Stimulated activated effector memory CD8-positive, alpha-beta T cell treated with anti-CD3 and anti-CD28 coated beads, Interleukin-12 subunit alpha, Interleukin-12 subunit beta, amount 100 ng/mL, for 72 hours (primary cell): ENCODE results near the gene PPFIA1.
A peak's percentile ranks its signal among the peaks of the same experiment; 100 is the strongest.

Experiments used
- ATAC-seq: fragments of 150-1000 bp; cut with Tn5 transposase; 2 replicates; pipeline ENCODE4 v1.10.0; 2021
- DNase-seq, 2 donors: peaks; one replicate each; pipeline ENCODE4 v3.0.0; 2021 to 2022; ENCODE audit warnings: low spot score in 2 of 2
- H3K27ac Mint-ChIP-seq: one replicate; pipeline ENCODE4 v1.8.0; 2022; ENCODE audit warnings: mild to moderate bottlenecking, mixed read lengths
- H3K36me3 Mint-ChIP-seq: one replicate; pipeline ENCODE4 v1.8.0; 2022; ENCODE audit warnings: mild to moderate bottlenecking, mixed read lengths
- H3K4me1 Mint-ChIP-seq: one replicate; pipeline ENCODE4 v1.8.0; 2022; ENCODE audit warnings: mixed read lengths
- H3K4me3 Mint-ChIP-seq: one replicate; pipeline ENCODE4 v1.8.0; 2022; ENCODE audit warnings: mild to moderate bottlenecking, mixed read lengths
- H3K9me3 Mint-ChIP-seq: one replicate; pipeline ENCODE4 v1.8.0; 2022; ENCODE audit warnings: mixed read lengths

PPFIA1 gene

DNA sequence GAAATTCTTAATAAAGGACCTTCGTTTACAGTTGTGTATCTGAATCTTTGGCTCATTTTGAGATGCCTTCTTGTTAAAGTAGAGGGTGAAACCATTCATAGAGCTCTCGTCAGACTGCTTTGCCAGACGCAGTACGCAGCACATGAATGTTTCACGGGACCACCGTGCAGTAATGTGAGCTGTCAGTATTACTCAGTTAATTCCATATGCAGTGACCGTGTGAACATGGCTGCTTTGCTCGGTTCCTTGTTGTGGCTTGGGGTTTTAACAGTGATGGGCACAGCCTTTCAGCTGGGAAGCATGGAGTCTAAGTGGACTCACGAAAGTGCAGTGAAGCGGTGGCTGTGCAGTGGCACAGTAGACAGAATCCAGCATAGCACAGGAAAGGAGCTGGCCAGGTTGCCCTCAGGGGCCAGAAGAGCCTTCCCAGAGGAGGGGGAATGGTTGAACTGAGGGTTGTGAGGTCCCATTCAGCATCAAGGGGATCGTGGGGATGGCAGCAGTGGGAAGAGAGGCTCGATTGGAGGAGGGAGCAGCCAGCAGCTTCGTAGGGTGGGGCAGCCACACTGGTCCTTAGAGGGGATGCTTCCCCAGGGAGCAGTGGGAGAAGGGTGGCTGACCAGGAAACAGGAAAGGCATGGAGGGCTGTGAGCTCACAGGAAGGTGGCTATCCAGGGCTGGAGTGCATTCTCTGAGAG, 31.4 kb downstream of the PPFIA1 start:
- peaks cover 27% of the 10 kb centered on the region for H3K4me1 Mint-ChIP-seq
- DNase-seq (no peak), ATAC-seq (no peak)
- H3K9me3 Mint-ChIP-seq, result no peaks in the 10 kb centered on the region
- H3K27ac Mint-ChIP-seq, result peak overlapping the region; percentile 72
- peaks cover 32% of the 10 kb centered on the region for H3K36me3 Mint-ChIP-seq
- no peak overlapping the region for H3K4me3 Mint-ChIP-seq

DNA sequence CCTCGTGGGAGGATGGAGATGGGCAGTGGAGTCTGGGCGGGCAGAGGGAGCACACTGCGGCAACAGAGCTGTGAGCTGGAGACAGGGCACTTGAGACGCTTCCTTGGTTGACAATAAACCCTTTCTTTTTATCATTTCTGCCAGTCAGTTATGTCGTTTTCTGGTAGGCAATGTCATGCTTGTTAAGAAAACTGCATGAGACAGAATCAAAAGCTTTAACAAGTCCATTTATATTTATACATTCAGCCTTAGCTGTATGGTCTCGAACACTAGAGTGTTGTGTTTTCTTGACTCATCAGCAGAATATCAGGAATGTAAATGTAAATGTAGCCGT, 31.9 kb downstream of the PPFIA1 start:
- peaks cover 32% of the 10 kb centered on the region for H3K36me3 Mint-ChIP-seq
- no peak overlapping the region for H3K4me3 Mint-ChIP-seq
- peak overlapping the region; percentile 72 for H3K27ac Mint-ChIP-seq
- H3K4me1 Mint-ChIP-seq, result peaks cover 26% of the 10 kb centered on the region
- no peaks in the 10 kb centered on the region for H3K9me3 Mint-ChIP-seq
- DNase-seq, result no peak
- no peak for ATAC-seq

DNA sequence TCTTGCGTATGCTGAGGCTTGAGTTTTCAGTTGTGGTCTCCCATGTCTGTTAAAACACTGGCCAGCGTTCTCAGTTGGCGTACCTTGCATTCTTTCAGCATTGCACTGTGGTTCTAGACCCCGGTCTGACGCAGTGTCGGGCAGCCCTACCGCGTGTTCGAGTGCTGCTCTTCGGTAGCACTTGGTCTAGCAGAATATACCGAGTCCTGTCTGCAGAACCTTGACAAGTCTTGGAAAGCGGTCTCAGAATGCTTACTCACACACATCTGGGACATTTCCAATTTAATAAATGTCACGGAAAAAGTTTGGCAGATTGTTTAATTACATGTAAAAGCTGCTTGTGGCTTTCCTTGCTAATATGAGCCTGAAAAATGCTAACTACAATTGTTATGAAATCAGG, 32.6 kb downstream of the PPFIA1 start:
- peaks cover 31% of the 10 kb centered on the region for H3K36me3 Mint-ChIP-seq
- ATAC-seq, result no peak
- no peak for DNase-seq
- H3K9me3 Mint-ChIP-seq, result no peaks in the 10 kb centered on the region
- H3K4me1 Mint-ChIP-seq, result peaks cover 19% of the 10 kb centered on the region
- H3K4me3 Mint-ChIP-seq, result no peak overlapping the region
- H3K27ac Mint-ChIP-seq, result no peak overlapping the region

DNA sequence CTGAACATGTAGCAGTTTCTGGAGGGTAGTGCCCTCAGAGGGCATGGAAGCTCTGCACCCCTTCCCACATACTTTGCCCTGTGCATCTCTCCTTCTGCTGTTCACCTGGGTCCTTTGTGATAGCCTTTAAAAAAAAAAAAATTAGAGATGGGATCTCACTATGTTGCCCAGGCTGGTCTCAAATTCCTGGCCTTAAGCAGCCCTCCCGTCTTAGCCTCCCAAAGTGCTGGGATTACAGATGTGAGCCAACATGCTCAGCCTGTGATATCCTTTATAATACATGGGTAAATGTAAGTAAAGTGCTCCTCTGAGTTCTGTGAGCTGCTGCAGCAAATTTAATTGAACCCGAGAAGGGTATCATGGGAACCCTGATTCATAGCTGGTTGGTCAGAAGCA, 33.7 kb downstream of the PPFIA1 start:
- no peak overlapping the region for H3K4me3 Mint-ChIP-seq
- no peaks in the 10 kb centered on the region for H3K9me3 Mint-ChIP-seq
- H3K4me1 Mint-ChIP-seq, result peaks cover 18% of the 10 kb centered on the region
- no peak for DNase-seq
- peaks cover 38% of the 10 kb centered on the region for H3K36me3 Mint-ChIP-seq
- no peak for ATAC-seq
- H3K27ac Mint-ChIP-seq, result no peak overlapping the region

DNA sequence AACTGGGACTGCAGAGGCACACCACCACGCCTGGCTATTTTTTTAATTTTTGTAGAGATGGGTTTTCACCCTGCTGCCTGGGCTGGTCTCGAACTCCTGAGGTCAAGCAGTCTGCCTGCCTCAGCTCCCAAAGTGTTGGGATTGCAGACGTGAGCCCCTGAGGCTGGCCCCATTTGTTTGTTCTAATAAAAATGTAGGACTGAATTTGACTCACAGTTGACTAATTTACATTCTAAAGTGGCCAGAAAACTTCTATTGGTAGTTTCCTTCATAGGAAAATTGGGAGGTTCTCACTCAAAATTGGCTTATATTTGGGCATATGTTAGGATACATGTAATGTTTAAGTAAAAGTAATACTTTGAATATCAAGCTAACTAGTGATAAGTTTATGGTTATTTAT, 35.0 kb downstream of the PPFIA1 start:
- ATAC-seq (no peak), DNase-seq (no peak)
- H3K27ac Mint-ChIP-seq, result no peak overlapping the region
- H3K36me3 Mint-ChIP-seq, result peaks cover 36% of the 10 kb centered on the region
- H3K4me1 Mint-ChIP-seq, result peaks cover 8% of the 10 kb centered on the region
- no peaks in the 10 kb centered on the region for H3K9me3 Mint-ChIP-seq
- no peak overlapping the region for H3K4me3 Mint-ChIP-seq

DNA sequence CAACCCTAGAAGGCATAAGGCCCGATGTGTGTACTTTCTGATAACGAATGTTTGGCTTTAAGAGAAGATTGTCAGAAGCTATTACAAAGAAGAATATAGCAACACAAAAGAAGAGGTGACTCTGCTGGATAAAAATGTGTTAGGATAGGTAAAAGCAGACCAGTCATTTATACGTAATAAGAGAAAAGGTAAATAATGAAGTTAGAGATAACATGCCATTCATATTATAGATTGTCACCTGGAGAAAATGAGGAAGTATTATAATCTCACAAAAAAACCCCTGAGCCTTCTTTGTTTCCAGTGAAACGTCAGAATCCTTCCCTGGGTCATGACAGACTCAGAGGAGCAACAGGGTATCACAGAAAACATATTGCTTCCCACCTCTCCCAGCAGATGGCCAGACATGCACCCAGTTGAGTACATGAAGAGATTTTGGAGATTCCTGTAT, 36.1 kb downstream of the PPFIA1 start:
- Mint-ChIP-seq H3K4me3 (no peak overlapping the region), H3K36me3 (peaks cover 48% of the 10 kb centered on the region), H3K9me3 (no peaks in the 10 kb centered on the region), H3K27ac (no peak overlapping the region), H3K4me1 (peaks cover 13% of the 10 kb centered on the region)
- DNase-seq, result no peak
- no peak for ATAC-seq

DNA sequence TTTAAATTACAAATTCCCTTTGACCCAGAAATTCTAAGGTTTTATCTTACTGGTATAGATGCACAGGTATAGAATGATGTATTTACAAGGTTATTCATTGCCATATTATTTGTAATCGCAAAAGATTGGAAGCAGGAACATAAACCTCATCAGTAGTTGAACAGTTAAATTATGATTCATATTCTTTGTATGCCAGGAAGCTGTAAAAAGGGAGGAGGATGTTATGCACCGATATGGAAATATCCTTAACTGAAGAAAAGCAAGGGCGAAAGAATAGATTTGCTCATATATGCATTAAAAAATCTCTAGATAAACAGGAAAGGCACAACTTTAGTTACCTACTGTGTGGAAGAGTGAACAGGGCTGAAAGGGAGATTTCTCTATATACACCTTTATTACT, 36.7 kb downstream of the PPFIA1 start:
- ATAC-seq (no peak), DNase-seq (no peak)
- Mint-ChIP-seq H3K9me3 (no peaks in the 10 kb centered on the region), H3K4me3 (no peak overlapping the region), H3K36me3 (peaks cover 48% of the 10 kb centered on the region), H3K4me1 (peaks cover 10% of the 10 kb centered on the region), H3K27ac (no peak overlapping the region)

DNA sequence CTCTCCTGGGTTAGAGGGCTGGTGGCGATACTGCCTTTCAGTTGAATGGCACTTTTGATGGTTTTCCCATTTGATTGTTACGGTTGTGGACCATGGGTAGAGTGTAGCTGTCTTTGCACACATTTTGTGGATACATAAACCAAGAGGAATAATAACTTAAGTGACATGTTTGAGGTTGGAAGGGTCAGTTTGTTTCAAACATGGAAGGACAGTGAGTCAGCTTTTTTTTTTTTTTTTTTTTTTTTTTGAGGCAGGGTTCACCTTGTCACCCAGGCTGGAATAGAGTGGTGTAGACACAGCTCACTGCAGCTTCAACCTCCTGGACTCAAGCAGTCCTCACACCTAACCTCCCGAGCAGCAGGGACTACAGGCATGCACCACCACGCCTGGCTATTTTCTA, 41.1 kb downstream of the PPFIA1 start:
- Mint-ChIP-seq H3K36me3 (peaks cover 47% of the 10 kb centered on the region), H3K4me3 (no peak overlapping the region), H3K4me1 (peaks cover 27% of the 10 kb centered on the region), H3K9me3 (no peaks in the 10 kb centered on the region), H3K27ac (no peak overlapping the region)
- ATAC-seq (no peak), DNase-seq (no peak)

DNA sequence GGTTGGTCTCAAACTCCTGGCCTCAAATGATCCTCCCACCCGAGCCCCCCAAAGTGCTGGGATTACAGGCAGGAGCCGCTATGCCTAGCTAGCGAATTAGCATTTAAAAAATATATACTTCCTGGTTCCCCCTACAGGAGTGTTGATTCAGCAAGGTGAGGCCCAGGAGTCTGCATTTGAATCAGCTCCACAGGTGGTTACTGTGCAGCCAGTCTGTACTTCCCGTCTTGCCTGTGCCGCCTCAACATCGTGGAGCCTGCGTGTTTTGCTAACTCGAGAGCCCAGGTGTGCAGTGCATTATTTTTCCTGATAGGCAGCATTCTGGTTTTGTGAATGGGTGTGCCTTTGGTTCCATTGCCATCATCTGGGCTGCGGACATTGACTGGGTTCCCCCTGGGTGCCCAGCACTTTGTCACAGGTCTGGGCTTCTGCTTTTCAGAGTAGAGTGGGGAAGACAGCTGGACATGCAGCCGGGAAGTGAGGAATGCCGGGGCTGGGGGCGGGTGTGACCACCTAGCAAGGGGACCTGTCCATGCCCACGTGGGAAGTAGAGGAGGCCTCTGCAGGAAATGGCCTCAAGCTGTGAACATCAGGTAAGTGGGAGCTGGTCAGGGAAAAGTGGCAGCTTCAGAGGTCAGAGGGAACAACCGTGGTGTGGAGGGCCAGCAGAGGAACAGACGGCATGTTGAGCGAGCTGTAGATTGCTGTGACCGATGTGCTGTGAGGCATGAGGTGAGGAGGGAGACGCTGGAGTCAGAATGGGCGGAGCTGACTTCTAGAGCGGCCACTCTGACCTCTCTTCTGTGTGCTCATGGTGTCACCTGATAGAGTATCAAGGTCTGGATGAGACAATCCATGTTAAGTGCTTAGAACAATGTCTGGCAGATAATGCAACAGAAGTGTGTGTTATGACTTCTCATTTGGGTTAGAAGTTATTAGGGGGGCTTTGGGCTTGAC, 42.2 kb downstream of the PPFIA1 start:
- Mint-ChIP-seq H3K27ac (peak overlapping the region; percentile 41), H3K4me1 (peaks cover 27% of the 10 kb centered on the region), H3K4me3 (no peak overlapping the region), H3K9me3 (no peaks in the 10 kb centered on the region), H3K36me3 (peaks cover 47% of the 10 kb centered on the region)
- DNase-seq (no peak), ATAC-seq (no peak)

DNA sequence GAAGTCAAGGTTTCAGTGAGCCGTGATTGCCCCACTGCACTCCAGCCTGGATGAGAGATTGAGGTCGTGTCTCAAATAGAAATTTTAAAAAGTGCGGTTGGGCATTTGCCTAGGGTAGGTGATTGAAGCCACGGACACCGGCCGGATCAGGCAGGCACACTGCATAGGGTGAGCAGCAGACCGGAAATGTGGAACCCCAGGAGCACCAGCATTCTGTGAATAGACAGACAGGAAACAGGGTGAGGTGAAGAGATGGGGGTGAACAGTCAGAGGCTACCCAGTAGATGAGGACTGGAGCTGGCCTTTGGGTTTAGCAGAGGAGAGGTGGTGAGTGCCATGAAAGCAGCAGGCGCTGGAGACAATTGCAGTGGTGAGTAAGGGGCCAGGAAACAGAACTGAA, 43.5 kb downstream of the PPFIA1 start:
- no peak for DNase-seq
- Mint-ChIP-seq H3K36me3 (peaks cover 37% of the 10 kb centered on the region), H3K27ac (peak overlapping the region; percentile 41), H3K4me3 (no peak overlapping the region), H3K9me3 (no peaks in the 10 kb centered on the region), H3K4me1 (peaks cover 27% of the 10 kb centered on the region)
- ATAC-seq, result no peak

DNA sequence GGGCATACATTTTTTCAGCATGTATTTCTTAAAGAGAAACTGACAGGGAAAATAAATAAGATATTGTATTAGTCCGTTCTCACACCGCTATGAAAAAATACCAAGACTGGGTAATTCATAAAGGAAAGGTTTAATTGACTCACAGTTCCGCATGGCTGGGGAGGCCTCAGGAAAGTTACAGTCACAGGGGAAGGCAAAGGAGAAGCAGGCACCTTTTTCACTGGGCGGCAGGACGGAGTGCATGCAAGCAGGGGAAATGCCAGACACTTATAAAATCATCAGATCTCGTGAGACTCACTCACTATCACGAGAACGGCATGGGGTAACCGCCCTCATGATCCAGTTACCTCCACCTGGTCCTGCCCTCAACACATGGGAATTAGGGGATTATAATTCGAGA, 44.2 kb downstream of the PPFIA1 start:
- no peaks in the 10 kb centered on the region for H3K9me3 Mint-ChIP-seq
- DNase-seq, result no peak
- no peak overlapping the region for H3K4me3 Mint-ChIP-seq
- no peak for ATAC-seq
- H3K36me3 Mint-ChIP-seq, result peaks cover 31% of the 10 kb centered on the region
- H3K4me1 Mint-ChIP-seq, result peaks cover 27% of the 10 kb centered on the region
- no peak overlapping the region for H3K27ac Mint-ChIP-seq

DNA sequence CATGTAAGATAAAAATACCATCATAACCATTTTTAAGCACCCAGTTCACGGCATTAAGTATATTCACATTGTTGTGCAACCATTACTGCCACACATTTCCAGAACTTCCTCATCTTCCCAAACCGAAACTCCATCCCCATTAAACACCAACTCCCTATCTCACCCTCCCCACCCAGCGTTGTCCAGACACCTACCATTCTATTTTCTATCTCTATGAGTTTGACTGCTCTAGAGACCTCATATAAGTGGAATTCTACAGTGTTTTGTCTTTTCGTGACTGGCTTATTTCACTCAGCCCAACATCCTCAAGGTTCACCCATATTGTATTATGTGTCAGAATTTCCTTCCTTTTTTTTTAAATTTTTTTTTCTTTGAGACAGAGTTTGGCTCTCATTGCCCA, 45.2 kb downstream of the PPFIA1 start:
- peaks cover 27% of the 10 kb centered on the region for H3K4me1 Mint-ChIP-seq
- H3K4me3 Mint-ChIP-seq, result no peak overlapping the region
- H3K9me3 Mint-ChIP-seq, result no peaks in the 10 kb centered on the region
- H3K36me3 Mint-ChIP-seq, result peaks cover 27% of the 10 kb centered on the region
- DNase-seq (no peak), ATAC-seq (no peak)
- no peak overlapping the region for H3K27ac Mint-ChIP-seq

DNA sequence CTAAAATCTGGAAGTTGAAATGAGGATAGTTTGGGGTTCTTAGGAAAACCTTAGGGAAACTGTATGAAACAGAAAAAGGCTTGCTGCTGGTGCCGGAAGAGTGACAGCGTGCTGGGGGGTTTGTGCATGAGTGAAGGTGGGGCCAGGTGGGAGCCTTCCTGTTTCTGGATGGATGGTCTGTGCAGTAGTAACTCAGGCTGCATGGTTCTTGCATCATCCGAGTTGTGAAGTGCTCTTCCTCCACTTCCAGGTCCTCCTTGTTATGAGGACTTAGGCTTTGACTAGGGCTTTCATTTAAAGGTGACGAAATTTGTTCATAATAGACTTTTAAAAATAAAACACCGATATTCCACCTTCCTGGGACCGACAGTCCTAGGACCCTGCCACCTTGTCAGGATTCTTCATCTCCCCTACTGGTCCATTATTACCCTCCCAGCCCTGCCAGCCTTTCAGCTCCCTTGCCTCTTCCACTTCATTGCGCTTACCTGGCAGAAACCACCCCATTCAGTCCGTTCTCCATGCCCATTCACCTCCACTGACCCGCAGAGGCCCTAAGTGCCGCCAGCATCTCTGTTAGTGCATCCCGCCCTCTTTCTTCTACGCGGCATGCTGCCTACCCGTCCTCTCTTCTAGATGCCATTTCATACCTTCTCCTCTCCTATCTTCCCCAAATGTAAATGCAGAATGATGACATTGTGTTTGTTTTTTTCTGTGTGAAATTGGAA, 47.3 kb downstream of the PPFIA1 start:
- DNase-seq, result no peak
- Mint-ChIP-seq H3K4me3 (no peak overlapping the region), H3K9me3 (no peaks in the 10 kb centered on the region), H3K27ac (no peak overlapping the region), H3K4me1 (peaks cover 15% of the 10 kb centered on the region), H3K36me3 (peaks cover 24% of the 10 kb centered on the region)
- ATAC-seq, result no peak

DNA sequence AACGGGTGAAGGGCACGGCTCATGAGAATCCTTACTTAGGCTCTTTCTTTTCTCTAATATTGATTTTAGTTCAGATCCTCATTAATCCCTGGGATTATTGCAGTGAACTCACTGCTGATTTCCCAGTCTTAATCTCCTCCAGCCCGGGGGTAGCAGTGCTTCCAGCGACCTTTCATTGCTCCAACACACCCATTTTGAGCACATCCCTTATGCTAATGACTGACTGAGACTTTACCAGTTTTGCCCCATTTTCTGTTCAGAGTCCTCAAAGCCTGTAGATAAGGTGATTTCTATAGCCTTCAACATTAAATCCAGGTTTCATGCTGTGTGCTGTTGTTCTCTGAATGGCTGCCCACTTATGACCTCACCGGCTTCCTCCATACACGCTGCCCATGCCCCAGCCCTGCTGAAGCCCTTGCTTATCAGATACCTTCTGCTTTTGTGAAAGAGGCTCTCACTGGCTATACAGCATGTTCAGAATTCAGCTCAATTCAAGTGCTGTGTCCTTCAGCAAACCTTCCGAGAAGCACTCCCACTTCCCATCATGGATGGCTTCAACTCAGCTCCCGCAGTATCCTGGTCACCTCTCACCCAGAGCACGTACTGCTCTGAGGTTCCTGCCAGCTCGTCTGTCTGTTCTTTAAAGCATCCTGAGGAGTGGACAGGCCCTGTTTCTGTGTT, 49.0 kb downstream of the PPFIA1 start:
- ATAC-seq (no peak), DNase-seq (no peak)
- Mint-ChIP-seq H3K9me3 (no peaks in the 10 kb centered on the region), H3K4me3 (no peak overlapping the region), H3K36me3 (peaks cover 21% of the 10 kb centered on the region), H3K4me1 (peaks cover 11% of the 10 kb centered on the region), H3K27ac (no peak overlapping the region)

DNA sequence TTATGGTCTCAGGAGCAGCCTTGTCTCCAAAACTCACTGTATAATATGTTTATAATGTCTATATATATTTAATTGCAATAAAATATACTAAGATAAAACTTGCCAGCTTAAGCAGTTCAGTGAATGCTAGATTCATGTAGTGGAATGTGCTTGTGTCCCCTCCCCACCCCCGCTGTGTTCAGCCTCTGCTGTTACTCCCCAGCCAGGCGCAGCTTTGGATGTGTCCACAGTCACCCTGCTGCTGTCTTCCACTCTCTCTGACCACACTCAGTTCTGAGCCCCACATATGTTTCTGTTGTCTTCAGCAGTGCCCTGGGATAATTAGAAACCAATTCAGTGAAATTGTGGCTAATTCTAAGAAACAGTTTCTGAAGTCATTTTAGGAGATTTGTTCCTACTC, 52.2 kb downstream of the PPFIA1 start:
- H3K36me3 Mint-ChIP-seq, result peaks cover 45% of the 10 kb centered on the region

More for the DNA sequence above, 52.2 kb downstream of the PPFIA1 start:
- DNase-seq (no peak), ATAC-seq (no peak)
- Mint-ChIP-seq H3K4me3 (no peak overlapping the region), H3K27ac (no peak overlapping the region), H3K4me1 (peaks cover 18% of the 10 kb centered on the region), H3K9me3 (no peaks in the 10 kb centered on the region)
